H1 (cell line): Measurements from ENCODE around the gene RPS19. TPM values are rescaled to one million over a fixed set of nuclear protein-coding genes. Genes with fewer than 3 reads are reported as not detected.

Experiments
- ATF3 ChIP-seq: IDR thresholded peaks from 2 replicates; pipeline ENCODE4 v1.6.1; 2011; ENCODE audit warnings: low read depth, mild to moderate bottlenecking, low read length; ENCODE audit not compliant: insufficient read depth
- BRCA1 ChIP-seq: IDR thresholded peaks from 2 replicates; pipeline ENCODE4 v1.6.1; 2012; ENCODE audit warnings: low read depth, low read length, improper control_type of control experiment
- CHD7 ChIP-seq: fragments of 300-600 bp; sonication (generic); IDR thresholded peaks from 2 replicates; pipeline ENCODE4 v1.7.1; 2012; ENCODE audit warnings: low read length, moderate library complexity, mild to moderate bottlenecking, inconsistent platforms; ENCODE audit not compliant: insufficient replicate concordance
- EGR1 ChIP-seq: IDR thresholded peaks from 2 replicates; pipeline ENCODE4 v1.6.1; 2011; ENCODE audit warnings: low read depth, low read length, borderline replicate concordance
- MAFK ChIP-seq: IDR thresholded peaks from 2 replicates; pipeline ENCODE4 v1.6.1; 2012; ENCODE audit warnings: low read depth, mild to moderate bottlenecking, improper control_type of control experiment, low read length
- NANOG ChIP-seq: IDR thresholded peaks from 2 replicates; pipeline ENCODE4 v1.6.1; 2011; ENCODE audit warnings: low read length, low read depth, mild to moderate bottlenecking, inconsistent platforms; ENCODE audit not compliant: insufficient read depth, poor library complexity, severe bottlenecking
- PHF8 ChIP-seq: fragments of 200-600 bp; sonication (generic); conservative IDR thresholded peaks from 2 replicates; pipeline ENCODE4 v1.7.1; 2012; ENCODE audit warnings: low read depth, mild to moderate bottlenecking, inconsistent platforms, low read length, moderate library complexity
- SIN3A ChIP-seq, 2 experiments: IDR thresholded peaks in 1 of 2; conservative IDR thresholded peaks in 1 of 2; 2 replicates each; pipeline ENCODE4 v1.6.1; 2011 to 2012; ENCODE audit warnings: low read length in 2 of 2, improper control_type of control experiment in 1 of 2, low read depth in 1 of 2, mild to moderate bottlenecking in 1 of 2
- SP4 ChIP-seq: IDR thresholded peaks from 2 replicates; pipeline ENCODE4 v1.6.1; 2012; ENCODE audit warnings: low read length, inconsistent platforms
- polyA plus RNA-seq, 7 experiments: library from polyadenylated mRNA; depleted of rRNA in 3 of 7; stranded (reverse) in 5 of 7; unstranded in 2 of 7; fragments of >200 nt in 5 of 7; fragments of 200-250 nt in 2 of 7; gene quantifications; 1 replicate in 5 of 7; 2 replicates in 1 of 7; 4 replicates in 1 of 7; pipeline versions ENCODE4 v1.2.1 to v1.2.3, GENCODE V29; 2011 to 2013; ENCODE audit warnings: missing spikeins in 2 of 7, mixed read lengths in 2 of 7
- total RNA-seq: library from RNA; stranded (reverse); fragmentation: NEBNext Ultra II Directional; extraction: Animal tissue kit (Norgen Biotek cat#: 25700); gene quantifications from 2 replicates; pipeline ENCODE4 v1.2.1, GENCODE V29; 2021

Gene RPS19
- total and polyA plus RNA-seq, 2 of the 8 experiments (the other 6 are each of a cell fraction or from before 2014, with no cell fraction given), result 2,817 to 5,751 TPM

GRCh38 chr19:41811036-41811435, 49.0 kb upstream of the RPS19 start (continued):
- TF ChIP-seq CHD7 (no peak), EGR1 (no peak), PHF8 (no peak), NANOG (no peak), SIN3A (conservative IDR thresholded peaks at IDR 0.05 in 1 of 2, IDR thresholded peaks at IDR 0.05 in 1 of 2; ENCODE audit: low read depth in 1 of 2, low read length in 2 of 2) (no peak), BRCA1 (no peak), SP4 (no peak), MAFK (no peak), ATF3 (no peak)
